HepG2 (cell line): ENCODE measurements around the gene PRKCG. TPM values are rescaled to one million over a fixed set of nuclear protein-coding genes. Genes with fewer than 3 reads are reported as not detected.
A peak's percentile ranks its signal among the peaks of the same experiment; 100 is the strongest.

Source experiments
- ATAC-seq: fragments of 200-7000 bp; cut with Tn5 transposase; 3 replicates; pipeline ENCODE4 v1.9.1; 2020; ENCODE audit warnings: mild to moderate bottlenecking, moderate library complexity
- BruUV-seq: library from RNA; stranded (reverse); fragments of 400-500 nt; replicated peaks from 2 replicates; lab custom pipeline; 2021; lab: Mats Ljungman, UMichigan
- CTCF ChIA-PET: fragments of 300-600 bp; formaldehyde crosslinking; extraction: SDS; loops from one replicate; lab custom pipeline; 2021; ENCODE audit warnings: low total read pairs, inconsistent platforms, low intra/inter-chr PET ratio; lab: Yijun Ruan, JAX
- POLR2A ChIA-PET: fragments of 350-600 bp; sonication (Branson Sonifier 250); formaldehyde crosslinking; loops from one replicate; lab custom pipeline; 2020; ENCODE audit warnings: antibody characterized with exemption, inconsistent platforms; lab: Yijun Ruan, JAX
- DNase-seq: peaks from one replicate; pipeline ENCODE4 v3.0.0-alpha.2; 2015; ENCODE audit warnings: low spot score
- FAIRE-seq: peaks from 3 replicates; lab custom pipeline; 2011; peaks lifted over from hg19 to GRCh38; lab: Jason Lieb, UNC
- H2AFZ ChIP-seq: one replicate; pipeline ENCODE4 v1.6.1; 2011; ENCODE audit warnings: low read length, inconsistent platforms
- H3K27ac ChIP-seq: fragments of 300-600 bp; 3 replicates; pipeline ENCODE4 v1.8.0; 2011; ENCODE audit warnings: mixed run types, mild to moderate bottlenecking, mixed read lengths, low read length, inconsistent platforms; ENCODE audit not compliant: insufficient read depth; ENCODE audit errors: extremely low read length
- H3K27me3 ChIP-seq, 2 experiments: fragments of 200-600 bp in 1 of 2; 2 replicates in 1 of 2; 3 replicates in 1 of 2; pipeline versions ENCODE4 v1.6.0 to v1.8.0; 2011; ENCODE audit warnings: low read length in 2 of 2, mild to moderate bottlenecking in 2 of 2, moderate library complexity in 2 of 2, inconsistent platforms in 1 of 2; ENCODE audit not compliant: insufficient read depth in 2 of 2, control insufficient read depth in 1 of 2
- H3K36me3 ChIP-seq, 2 experiments: fragments of 200-600 bp in 1 of 2; replicated peaks in 1 of 2; 2 replicates in 1 of 2; 3 replicates in 1 of 2; pipeline versions ENCODE4 v1.5.1 to v1.8.0; 2011; ENCODE audit warnings: low read length in 2 of 2, inconsistent platforms in 1 of 2; ENCODE audit not compliant: insufficient read depth in 2 of 2, control insufficient read depth in 1 of 2
- H3K4me1 ChIP-seq: 2 replicates; pipeline ENCODE4 v1.5.1; 2012; ENCODE audit warnings: low read length, inconsistent platforms; ENCODE audit not compliant: insufficient read depth
- H3K4me2 ChIP-seq: 2 replicates; pipeline ENCODE4 v1.6.0; 2011; ENCODE audit warnings: low read depth, low read length, inconsistent platforms
- H3K4me3 ChIP-seq, 3 experiments: fragments of 200-600 bp in 1 of 3; sonication (generic), shearing (Covaris generic) in 1 of 3; replicated peaks in 1 of 3; 2 replicates each; pipeline ENCODE4 v1.5.1; 2011 to 2016; ENCODE audit warnings: low read length in 3 of 3, inconsistent platforms in 2 of 3, low read depth in 2 of 3, mild to moderate bottlenecking in 2 of 3, control low read depth in 1 of 3, mixed read lengths in 1 of 3; ENCODE audit not compliant: insufficient read depth in 1 of 3
- H3K79me2 ChIP-seq: one replicate; pipeline ENCODE4 v1.6.1; 2011; ENCODE audit warnings: low read length, inconsistent platforms; ENCODE audit not compliant: insufficient read depth
- H3K9ac ChIP-seq: 2 replicates; pipeline ENCODE4 v1.6.0; 2011; ENCODE audit warnings: mild to moderate bottlenecking, low read depth, low read length, inconsistent platforms; ENCODE audit not compliant: insufficient read depth
- H3K9me3 ChIP-seq: 2 replicates; pipeline ENCODE4 v1.5.1; 2012; ENCODE audit warnings: mild to moderate bottlenecking, low read length
- H4K20me1 ChIP-seq: 2 replicates; pipeline ENCODE4 v1.6.0; 2011; ENCODE audit warnings: inconsistent platforms, mild to moderate bottlenecking, low read length, moderate library complexity; ENCODE audit not compliant: insufficient read depth
- AGO2 ChIP-seq: fragments of 200-400 bp; formaldehyde crosslinking; optimal IDR thresholded peaks from 2 replicates; pipeline ENCODE3; 2017; ENCODE audit warnings: mild to moderate bottlenecking, low read depth, low read length, moderate library complexity
- MED1 ChIP-seq: sonication (generic); formaldehyde crosslinking; IDR thresholded peaks from 2 replicates; pipeline ENCODE4 v1.4.0; 2020; ENCODE audit warnings: missing genetic modification reagents
- NFE2L2 ChIP-seq: fragments of 150-350 bp; IDR thresholded peaks from 2 replicates; pipeline ENCODE4 v1.6.1; 2014; ENCODE audit warnings: low read length
- NFIB ChIP-seq: sonication (generic); formaldehyde crosslinking; IDR thresholded peaks from 2 replicates; pipeline ENCODE4 v1.9.0; 2021; ENCODE audit warnings: missing genetic modification reagents, mild to moderate bottlenecking, borderline replicate concordance
- PAF1 ChIP-seq: IDR thresholded peaks from 2 replicates; pipeline ENCODE4 v1.6.1; 2016; ENCODE audit warnings: missing genetic modification reagents, missing compliant biosample characterization
- POLR2A ChIP-seq, 2 experiments: IDR thresholded peaks; 2 replicates each; pipeline ENCODE4 v1.6.1; 2011; ENCODE audit warnings: low read depth in 2 of 2, low read length in 2 of 2, mild to moderate bottlenecking in 1 of 2, moderate library complexity in 1 of 2; ENCODE audit not compliant: insufficient read depth in 1 of 2
- POLR2AphosphoS2 ChIP-seq: IDR thresholded peaks from 2 replicates; pipeline ENCODE4 v1.6.1; 2011; ENCODE audit warnings: low read depth, low read length, improper control_type of control experiment
- POLR2AphosphoS5 ChIP-seq: IDR thresholded peaks from 2 replicates; pipeline ENCODE4 v1.6.1; 2012; ENCODE audit warnings: low read depth, low read length
- POLR2G ChIP-seq: fragments of 200-400 bp; formaldehyde crosslinking; IDR thresholded peaks from 2 replicates; pipeline ENCODE4 v1.6.1; 2018; ENCODE audit warnings: mild to moderate bottlenecking, low read depth, low read length, moderate library complexity
- PRPF4 ChIP-seq: fragments of 200-400 bp; formaldehyde crosslinking; IDR thresholded peaks from 2 replicates; pipeline ENCODE4 v1.6.1; 2016; ENCODE audit warnings: low read length, low read depth; ENCODE audit not compliant: poor library complexity, severe bottlenecking
- RBFOX2 ChIP-seq: fragments of 200-400 bp; formaldehyde crosslinking; IDR thresholded peaks from 2 replicates; pipeline ENCODE4 v1.6.1; 2017; ENCODE audit warnings: low read depth, mild to moderate bottlenecking, low read length
- RBM22 ChIP-seq: fragments of 200-400 bp; formaldehyde crosslinking; optimal IDR thresholded peaks from 2 replicates; pipeline ENCODE3; 2017; ENCODE audit warnings: mild to moderate bottlenecking, low read length, moderate library complexity
- SOX13 ChIP-seq, 3 experiments: fragments of 450-650 bp in 1 of 3; sonication (generic) in 1 of 3; formaldehyde crosslinking in 1 of 3; IDR thresholded peaks in 2 of 3; conservative IDR thresholded peaks in 1 of 3; 2 replicates each; pipeline versions ENCODE4 v1.5.0 to v1.6.1; 2016 to 2020; ENCODE audit warnings: antibody characterized with exemption in 1 of 3, mild to moderate bottlenecking in 1 of 3, missing compliant biosample characterization in 1 of 3, missing genetic modification reagents in 1 of 3, moderate library complexity in 1 of 3
- SPEN ChIP-seq: sonication (generic); formaldehyde crosslinking; IDR thresholded peaks from 2 replicates; pipeline ENCODE4 v1.5.1; 2020; ENCODE audit warnings: low read depth, mild to moderate bottlenecking, missing genetic modification reagents
- ZC3H13 ChIP-seq: sonication (generic); formaldehyde crosslinking; IDR thresholded peaks from 2 replicates; pipeline ENCODE4 v1.8.1; 2023; ENCODE audit warnings: mild to moderate bottlenecking, missing genetic modification reagents, moderate library complexity
- ZMYM2 ChIP-seq: sonication (generic); formaldehyde crosslinking; IDR thresholded peaks from 2 replicates; pipeline ENCODE4 v1.8.0; 2022; ENCODE audit warnings: mild to moderate bottlenecking, missing genetic modification reagents
- ZNF296 ChIP-seq: sonication (generic); formaldehyde crosslinking; conservative IDR thresholded peaks from 2 replicates; pipeline ENCODE4 v1.5.0; 2020; ENCODE audit warnings: mild to moderate bottlenecking, missing genetic modification reagents
- ZNF605 ChIP-seq: sonication (generic); formaldehyde crosslinking; IDR thresholded peaks from 2 replicates; pipeline ENCODE4 v1.8.0; 2022; ENCODE audit warnings: mild to moderate bottlenecking, missing genetic modification reagents
- WGBS: methylation state at CpG from one replicate; pipeline ENCODE4 v1.1.6; 2017; ENCODE audit warnings: low lambda C conversion rate; 5-methylcytosine and 5-hydroxymethylcytosine counted together
- in situ Hi-C: cut with HindIII; loops from 2 replicates; pipeline ENCODE4 v1.10.0; 2017; ENCODE audit warnings: low pct_unique_long_range_greater_than_20kb; ENCODE audit not compliant: extremely low pct_ligation_motif_present
- intact Hi-C: fragments of 100-400 bp; cut with micrococcal nuclease; formaldehyde crosslinking; loops from one replicate; pipeline ENCODE4 v1.10.0; 2022; ENCODE audit not compliant: unreplicated experiment
- polyA plus RNA-seq, 8 experiments: library from polyadenylated mRNA; depleted of rRNA in 3 of 8; stranded (reverse) in 7 of 8; unstranded in 1 of 8; fragments of >200 nt; fragmentation: Illumina TruSeq in 4 of 8; extraction: Trizol in 4 of 8; gene quantifications; 2 replicates each; pipeline versions ENCODE4 v1.2.1 to v1.2.3, GENCODE V29; 2011 to 2016; ENCODE audit warnings: low read depth in 4 of 8, missing spikeins in 1 of 8, mixed read lengths in 1 of 8; ENCODE audit not compliant: insufficient read depth in 1 of 8
- total RNA-seq, 5 experiments: library from RNA; depleted of rRNA; stranded (reverse); fragments of >200 nt; fragmentation: Illumina TruSeq; extraction: Trizol; gene quantifications; 2 replicates each; pipeline ENCODE4 v1.2.3, GENCODE V29; 2016; ENCODE audit warnings: low read depth in 1 of 5
- TF ChIP-seq, protein P1 (sequence below): sonication (generic); formaldehyde crosslinking; IDR thresholded peaks from 2 replicates; pipeline ENCODE4 v1.9.0; 2021; ENCODE audit warnings: missing genetic modification reagents, mild to moderate bottlenecking, borderline replicate concordance
- TF ChIP-seq, protein P2 (sequence below): sonication (generic); formaldehyde crosslinking; IDR thresholded peaks from 2 replicates; pipeline ENCODE4 v1.4.0; 2020; ENCODE audit warnings: missing genetic modification reagents
- TF ChIP-seq, protein P3 (sequence below): sonication (generic); formaldehyde crosslinking; conservative IDR thresholded peaks from 2 replicates; pipeline ENCODE4 v1.4.0; 2020; ENCODE audit warnings: missing genetic modification reagents

The PRKCG gene
- total and polyA plus RNA-seq, 2 of the 13 experiments (the other 11 are each of a cell fraction or from before 2014, with no cell fraction given), result 0.02 to 0.03 TPM

GRCh38 chr19:53876651-53877224, 5.3 kb upstream of the PRKCG start:
- no peaks in the 10 kb centered on the region for H3K79me2 ChIP-seq
- 88% methylated on average over 5 of the region's 6 CpGs for WGBS
- no peak overlapping the region for H3K4me3 ChIP-seq
- TF ChIP-seq ZMYM2 (CRISPR knock-in tag) (no peak), POLR2A (IDR thresholded peaks at IDR 0.05; ENCODE audit: insufficient read depth in 1 of 2, low read depth in 2 of 2, low read length in 2 of 2) (peak; percentile 26 to 58; a peak in 2 of 4 replicates), NFIB (CRISPR knock-in tag) (no peak), POLR2AphosphoS5 (peak; percentile 59), NFE2L2 (no peak), MED1 (CRISPR knock-in tag) (0 out of 2 replicates have a peak, but pooled peaks have one; percentile 20), POLR2AphosphoS2 (peak; percentile 82; the same call in 1 of the 2 replicates), AGO2 (peak; percentile 61), ZNF296 (CRISPR knock-in tag) (no peak), PAF1 (CRISPR knock-in tag) (peak; percentile 35; the same call in 1 of the 2 replicates), SPEN (CRISPR knock-in tag) (no peak), ZC3H13 (CRISPR knock-in tag) (peak; percentile 88; the same call in 1 of the 2 replicates), PRPF4 (no peak), RBM22 (peak; percentile 98), RBFOX2 (peak; percentile 50), ZNF605 (CRISPR knock-in tag) (no peak), POLR2G (peak; percentile 67), SOX13 (IDR thresholded peaks at IDR 0.05) (no peak), SOX13 (CRISPR knock-in tag; conservative IDR thresholded peaks at IDR 0.05 in 1 of 2, IDR thresholded peaks at IDR 0.05 in 1 of 2) (peak in 1 of 2 experiments; percentile 91; a peak in 1 of 4 replicates)
- TF ChIP-seq, protein P1, sequence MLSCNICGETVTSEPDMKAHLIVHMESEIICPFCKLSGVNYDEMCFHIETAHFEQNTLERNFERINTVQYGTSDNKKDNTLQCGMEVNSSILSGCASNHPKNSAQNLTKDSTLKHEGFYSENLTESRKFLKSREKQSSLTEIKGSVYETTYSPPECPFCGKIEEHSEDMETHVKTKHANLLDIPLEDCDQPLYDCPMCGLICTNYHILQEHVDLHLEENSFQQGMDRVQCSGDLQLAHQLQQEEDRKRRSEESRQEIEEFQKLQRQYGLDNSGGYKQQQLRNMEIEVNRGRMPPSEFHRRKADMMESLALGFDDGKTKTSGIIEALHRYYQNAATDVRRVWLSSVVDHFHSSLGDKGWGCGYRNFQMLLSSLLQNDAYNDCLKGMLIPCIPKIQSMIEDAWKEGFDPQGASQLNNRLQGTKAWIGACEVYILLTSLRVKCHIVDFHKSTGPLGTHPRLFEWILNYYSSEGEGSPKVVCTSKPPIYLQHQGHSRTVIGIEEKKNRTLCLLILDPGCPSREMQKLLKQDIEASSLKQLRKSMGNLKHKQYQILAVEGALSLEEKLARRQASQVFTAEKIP, result no peak
- TF ChIP-seq, protein P2, sequence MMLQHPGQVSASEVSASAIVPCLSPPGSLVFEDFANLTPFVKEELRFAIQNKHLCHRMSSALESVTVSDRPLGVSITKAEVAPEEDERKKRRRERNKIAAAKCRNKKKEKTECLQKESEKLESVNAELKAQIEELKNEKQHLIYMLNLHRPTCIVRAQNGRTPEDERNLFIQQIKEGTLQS (CRISPR knock-in tag), result no peak
- TF ChIP-seq, protein P3, sequence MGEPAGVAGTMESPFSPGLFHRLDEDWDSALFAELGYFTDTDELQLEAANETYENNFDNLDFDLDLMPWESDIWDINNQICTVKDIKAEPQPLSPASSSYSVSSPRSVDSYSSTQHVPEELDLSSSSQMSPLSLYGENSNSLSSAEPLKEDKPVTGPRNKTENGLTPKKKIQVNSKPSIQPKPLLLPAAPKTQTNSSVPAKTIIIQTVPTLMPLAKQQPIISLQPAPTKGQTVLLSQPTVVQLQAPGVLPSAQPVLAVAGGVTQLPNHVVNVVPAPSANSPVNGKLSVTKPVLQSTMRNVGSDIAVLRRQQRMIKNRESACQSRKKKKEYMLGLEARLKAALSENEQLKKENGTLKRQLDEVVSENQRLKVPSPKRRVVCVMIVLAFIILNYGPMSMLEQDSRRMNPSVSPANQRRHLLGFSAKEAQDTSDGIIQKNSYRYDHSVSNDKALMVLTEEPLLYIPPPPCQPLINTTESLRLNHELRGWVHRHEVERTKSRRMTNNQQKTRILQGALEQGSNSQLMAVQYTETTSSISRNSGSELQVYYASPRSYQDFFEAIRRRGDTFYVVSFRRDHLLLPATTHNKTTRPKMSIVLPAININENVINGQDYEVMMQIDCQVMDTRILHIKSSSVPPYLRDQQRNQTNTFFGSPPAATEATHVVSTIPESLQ (CRISPR knock-in tag), result no peak
- H3K27me3 ChIP-seq, result peaks cover 0 to 7% of the 10 kb centered on the region in 2 experiments; a peak in 2 of 5 replicates
- peaks cover 27% of the 10 kb centered on the region for H3K4me1 ChIP-seq
- no peak overlapping the region for H3K9ac ChIP-seq
- ATAC-seq (no peak), FAIRE-seq (no peak), DNase-seq (no peak)
- CTCF ChIA-PET, result no interaction called here
- H3K4me2 ChIP-seq, result no peak overlapping the region
- intact Hi-C loops (no loop called here), in situ Hi-C loops (no loop called here)
- H3K9me3 ChIP-seq, result no peaks in the 10 kb centered on the region
- H3K36me3 ChIP-seq, result peaks cover 9 to 30% of the 10 kb centered on the region in 2 experiments; a peak in 4 of 5 replicates
- no peak overlapping the region for H3K27ac ChIP-seq
- H4K20me1 ChIP-seq, result peaks cover 11% of the 10 kb centered on the region
- POLR2A ChIA-PET, result interaction anchor here (4.3 kb wide), 1 partner anchor 10 kb away, joined by 102 read pairs; the partner anchor contains the start of gene MYADM
- no peak overlapping the region for H2AFZ ChIP-seq
- BruUV-seq, result no TSS peak
